GM12878 (cell line): ENCODE measurements around the gene NSL1. TPM values are rescaled to one million over a fixed set of nuclear protein-coding genes. Genes with fewer than 3 reads are reported as not detected.

Source experiments
- BCL11A ChIP-seq: IDR thresholded peaks from 2 replicates; pipeline ENCODE4 v1.6.1; 2011; ENCODE audit warnings: low read depth, low read length
- BHLHE40 ChIP-seq, 2 experiments: fragments of 450-650 bp in 1 of 2; IDR thresholded peaks; 2 replicates each; pipeline ENCODE4 v1.6.1; 2011 to 2017; ENCODE audit warnings: low read depth in 2 of 2, borderline replicate concordance in 1 of 2, improper control_type of control experiment in 1 of 2, low read length in 1 of 2, mild to moderate bottlenecking in 1 of 2
- CREM ChIP-seq: IDR thresholded peaks from 2 replicates; pipeline ENCODE4 v1.6.1; 2014; ENCODE audit warnings: antibody characterized with exemption, low read depth
- E2F4 ChIP-seq: IDR thresholded peaks from 2 replicates; pipeline ENCODE4 v1.6.1; 2012; ENCODE audit warnings: low read depth, low read length, improper control_type of control experiment
- ESRRA ChIP-seq: IDR thresholded peaks from 2 replicates; pipeline ENCODE4 v1.6.1; 2012; ENCODE audit warnings: mild to moderate bottlenecking, low read length, improper control_type of control experiment
- EZH2 ChIP-seq: IDR thresholded peaks from 2 replicates; pipeline ENCODE4 v1.6.1; 2012; ENCODE audit warnings: low read depth, mild to moderate bottlenecking, control low read depth, inconsistent platforms, low read length, borderline replicate concordance; ENCODE audit not compliant: control insufficient read depth
- GATAD2B ChIP-seq: fragments of 450-650 bp; conservative IDR thresholded peaks from 2 replicates; pipeline ENCODE4 v1.6.1; 2017; ENCODE audit warnings: low read depth, mild to moderate bottlenecking, moderate library complexity
- HDAC6 ChIP-seq: fragments of 200-600 bp; sonication (generic); IDR thresholded peaks from one replicate; pipeline ENCODE4 v1.8.0; 2017; ENCODE audit warnings: antibody characterized with exemption; ENCODE audit not compliant: unreplicated experiment
- MTA2 ChIP-seq: fragments of 450-650 bp; IDR thresholded peaks from 2 replicates; pipeline ENCODE4 v1.6.1; 2016; ENCODE audit warnings: low read depth, mild to moderate bottlenecking, moderate library complexity
- NKRF ChIP-seq: fragments of 450-650 bp; conservative IDR thresholded peaks from 2 replicates; pipeline ENCODE4 v1.6.1; 2017; ENCODE audit warnings: mild to moderate bottlenecking, moderate library complexity
- PAX5 ChIP-seq: IDR thresholded peaks from 2 replicates; pipeline ENCODE4 v1.6.1; 2011; ENCODE audit warnings: low read depth, low read length, borderline replicate concordance
- RAD51 ChIP-seq: fragments of 450-650 bp; IDR thresholded peaks from 2 replicates; pipeline ENCODE4 v1.6.1; 2016; ENCODE audit warnings: moderate library complexity, mild to moderate bottlenecking, inconsistent platforms
- RB1 ChIP-seq: fragments of 450-650 bp; formaldehyde crosslinking; IDR thresholded peaks from 2 replicates; pipeline ENCODE4 v1.6.1; 2017; ENCODE audit warnings: mild to moderate bottlenecking, borderline replicate concordance
- ZBED1 ChIP-seq: IDR thresholded peaks from 2 replicates; pipeline ENCODE4 v1.6.1; 2016; ENCODE audit warnings: borderline replicate concordance
- ZBTB4 ChIP-seq: fragments of 450-650 bp; formaldehyde crosslinking; IDR thresholded peaks from 2 replicates; pipeline ENCODE4 v1.4.0; 2022; ENCODE audit warnings: mild to moderate bottlenecking, moderate library complexity
- ZNF384 ChIP-seq: IDR thresholded peaks from 2 replicates; pipeline ENCODE4 v1.6.1; 2012; ENCODE audit warnings: low read depth, mild to moderate bottlenecking, low read length, improper control_type of control experiment, borderline replicate concordance
- polyA plus RNA-seq, 11 experiments: library from polyadenylated mRNA; depleted of rRNA in 4 of 11; unstranded in 6 of 11; stranded (reverse) in 5 of 11; fragments of >200 nt; fragmentation: Nextera tagmentation in 4 of 11; fragmentation: Illumina TruSeq in 1 of 11; extraction: Ambion mirVana in 4 of 11; extraction: Trizol in 1 of 11; gene quantifications; 1 replicate in 1 of 11; 2 replicates in 10 of 11; pipeline versions ENCODE4 v1.2.1 to v1.2.3, GENCODE V29; 2011 to 2016; ENCODE audit warnings: inconsistent platforms in 2 of 11, missing spikeins in 2 of 11, low read depth in 1 of 11
- total RNA-seq, 4 experiments: library from RNA; depleted of rRNA in 3 of 4; stranded (reverse); fragments of >200 nt in 3 of 4; fragmentation: Illumina TruSeq in 1 of 4; extraction: Trizol in 1 of 4; gene quantifications; 2 replicates each; pipeline versions ENCODE4 v1.2.1 to v1.2.3, GENCODE V29; 2013 to 2021
- TF ChIP-seq, protein P1 (sequence below): IDR thresholded peaks from 2 replicates; pipeline ENCODE4 v1.6.1; 2012; ENCODE audit warnings: low read length, inconsistent platforms
- TF ChIP-seq, protein P2 (sequence below): fragments of 450-650 bp; formaldehyde crosslinking; IDR thresholded peaks from 2 replicates; pipeline ENCODE4 v1.4.0; 2020; ENCODE audit warnings: mild to moderate bottlenecking, moderate library complexity

The NSL1 gene
- total and polyA plus RNA-seq, 10 of the 15 experiments (the other 5 are each of a cell fraction or from before 2014, with no cell fraction given) = 36.7 to 74.2 (median 46.4) TPM

DNA sequence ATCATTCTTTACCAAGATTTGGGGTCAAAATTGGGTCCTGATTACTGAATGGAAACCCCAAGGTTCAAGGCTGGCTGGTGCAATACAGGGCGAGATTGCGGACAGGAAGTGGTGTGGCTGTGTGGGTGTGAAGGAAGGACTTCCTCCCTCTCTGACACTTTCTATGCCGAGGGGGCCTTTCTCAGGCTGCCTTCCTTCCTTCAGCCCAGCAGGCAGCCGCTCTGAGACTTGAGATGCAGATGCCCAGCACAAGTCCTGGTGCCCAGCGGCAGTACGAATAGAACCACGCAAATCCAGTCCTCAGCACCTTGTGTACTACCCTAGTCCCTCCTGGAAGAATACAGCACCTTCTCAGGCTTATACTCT, 108.2 kb downstream of the NSL1 start (continued):
- TF ChIP-seq PAX5 (peak; percentile 72; the same call in 1 of the 2 replicates), CREM (peak; percentile 63), RB1 (no peak), ZNF384 (no peak), NKRF (no peak), E2F4 (no peak), MTA2 (peak; percentile 42; the same call in 1 of the 2 replicates), ZBTB4 (no peak), EZH2 (no peak), BCL11A (peak; percentile 67; the same call in 1 of the 2 replicates), HDAC6 (no peak), GATAD2B (peak; percentile 41), ESRRA (no peak), RAD51 (no peak), ZBED1 (no peak; the same call in 1 of the 2 replicates), BHLHE40 (IDR thresholded peaks at IDR 0.05; ENCODE audit: borderline replicate concordance in 1 of 2, low read depth in 2 of 2, low read length in 1 of 2) (peak; percentile 37 to 43; a peak in 3 of 4 replicates)
- TF ChIP-seq, protein P1, sequence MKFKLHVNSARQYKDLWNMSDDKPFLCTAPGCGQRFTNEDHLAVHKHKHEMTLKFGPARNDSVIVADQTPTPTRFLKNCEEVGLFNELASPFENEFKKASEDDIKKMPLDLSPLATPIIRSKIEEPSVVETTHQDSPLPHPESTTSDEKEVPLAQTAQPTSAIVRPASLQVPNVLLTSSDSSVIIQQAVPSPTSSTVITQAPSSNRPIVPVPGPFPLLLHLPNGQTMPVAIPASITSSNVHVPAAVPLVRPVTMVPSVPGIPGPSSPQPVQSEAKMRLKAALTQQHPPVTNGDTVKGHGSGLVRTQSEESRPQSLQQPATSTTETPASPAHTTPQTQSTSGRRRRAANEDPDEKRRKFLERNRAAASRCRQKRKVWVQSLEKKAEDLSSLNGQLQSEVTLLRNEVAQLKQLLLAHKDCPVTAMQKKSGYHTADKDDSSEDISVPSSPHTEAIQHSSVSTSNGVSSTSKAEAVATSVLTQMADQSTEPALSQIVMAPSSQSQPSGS = no peak; the same call in 1 of the 2 replicates
- TF ChIP-seq, protein P2, sequence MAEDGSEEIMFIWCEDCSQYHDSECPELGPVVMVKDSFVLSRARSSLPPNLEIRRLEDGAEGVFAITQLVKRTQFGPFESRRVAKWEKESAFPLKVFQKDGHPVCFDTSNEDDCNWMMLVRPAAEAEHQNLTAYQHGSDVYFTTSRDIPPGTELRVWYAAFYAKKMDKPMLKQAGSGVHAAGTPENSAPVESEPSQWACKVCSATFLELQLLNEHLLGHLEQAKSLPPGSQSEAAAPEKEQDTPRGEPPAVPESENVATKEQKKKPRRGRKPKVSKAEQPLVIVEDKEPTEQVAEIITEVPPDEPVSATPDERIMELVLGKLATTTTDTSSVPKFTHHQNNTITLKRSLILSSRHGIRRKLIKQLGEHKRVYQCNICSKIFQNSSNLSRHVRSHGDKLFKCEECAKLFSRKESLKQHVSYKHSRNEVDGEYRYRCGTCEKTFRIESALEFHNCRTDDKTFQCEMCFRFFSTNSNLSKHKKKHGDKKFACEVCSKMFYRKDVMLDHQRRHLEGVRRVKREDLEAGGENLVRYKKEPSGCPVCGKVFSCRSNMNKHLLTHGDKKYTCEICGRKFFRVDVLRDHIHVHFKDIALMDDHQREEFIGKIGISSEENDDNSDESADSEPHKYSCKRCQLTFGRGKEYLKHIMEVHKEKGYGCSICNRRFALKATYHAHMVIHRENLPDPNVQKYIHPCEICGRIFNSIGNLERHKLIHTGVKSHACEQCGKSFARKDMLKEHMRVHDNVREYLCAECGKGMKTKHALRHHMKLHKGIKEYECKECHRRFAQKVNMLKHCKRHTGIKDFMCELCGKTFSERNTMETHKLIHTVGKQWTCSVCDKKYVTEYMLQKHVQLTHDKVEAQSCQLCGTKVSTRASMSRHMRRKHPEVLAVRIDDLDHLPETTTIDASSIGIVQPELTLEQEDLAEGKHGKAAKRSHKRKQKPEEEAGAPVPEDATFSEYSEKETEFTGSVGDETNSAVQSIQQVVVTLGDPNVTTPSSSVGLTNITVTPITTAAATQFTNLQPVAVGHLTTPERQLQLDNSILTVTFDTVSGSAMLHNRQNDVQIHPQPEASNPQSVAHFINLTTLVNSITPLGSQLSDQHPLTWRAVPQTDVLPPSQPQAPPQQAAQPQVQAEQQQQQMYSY (CRISPR knock-in tag) = no peak
